ENCODE measurements around the gene RHOF. TPM values are rescaled to one million over a fixed set of nuclear protein-coding genes. Genes with fewer than 3 reads are reported as not detected.

Gene RHOF
- total and polyA plus RNA-seq, 2 of the 13 experiments (the other 11 are each of a cell fraction or from before 2014, with no cell fraction given): 14.6 to 32.2 TPM

GRCh38 chr12:121796855-121797751, 3.6 kb upstream of the RHOF start (continued):
- TF ChIP-seq ZHX2 (IDR thresholded peaks at IDR 0.05; ENCODE audit: low read depth) (no peak), ZHX2 (CRISPR knock-in tag; IDR thresholded peaks at IDR 0.05; ENCODE audit: borderline replicate concordance) (no peak), ZNF274 (CRISPR knock-in tag; IDR thresholded peaks at IDR 0.05) (no peak), MTF2 (CRISPR knock-in tag; IDR thresholded peaks at IDR 0.05; ENCODE audit: borderline replicate concordance) (no peak), ZNF670 (CRISPR knock-in tag; IDR thresholded peaks at IDR 0.05; ENCODE audit: borderline replicate concordance) (no peak), ZNF816 (CRISPR knock-in tag; IDR thresholded peaks at IDR 0.05; ENCODE audit: borderline replicate concordance) (no peak), PREB (CRISPR knock-in tag; IDR thresholded peaks at IDR 0.05) (no peak), ZBTB4 (CRISPR knock-in tag; IDR thresholded peaks at IDR 0.05; ENCODE audit: borderline replicate concordance) (no peak; the same call in 1 of the 2 replicates), ATF7 (IDR thresholded peaks at IDR 0.05) (no peak), ATF7 (CRISPR knock-in tag; IDR thresholded peaks at IDR 0.05) (0 out of 2 replicates have a peak, but pooled peaks have one; percentile 53), ZGPAT (CRISPR knock-in tag; IDR thresholded peaks at IDR 0.05) (peak; percentile 84), MEIS2 (CRISPR knock-in tag; IDR thresholded peaks at IDR 0.05) (no peak), SNRNP70 (IDR thresholded peaks at IDR 0.05; ENCODE audit: low read depth, low read length) (no peak), ZIK1 (CRISPR knock-in tag; IDR thresholded peaks at IDR 0.05; ENCODE audit: borderline replicate concordance, low read depth) (no peak), PBX2 (CRISPR knock-in tag; IDR thresholded peaks at IDR 0.05) (no peak)

Data from HepG2 (cell line).